GM19025 (cell line): ENCODE data around the gene ITLN2.
"Not testable (repeated sequence)": the region's sequence is repeated elsewhere in the genome, so short reads cannot be mapped to it uniquely, and the experiment has no call there.

ENCODE experiments used
- ATAC-seq: cut with Tn5 transposase; IDR thresholded peaks from one replicate; pipeline ENCODE4 v1.9.1; 2021; ENCODE audit warnings: mild to moderate bottlenecking, low read depth, moderate library complexity; ENCODE audit not compliant: unreplicated experiment

The ITLN2 gene

GRCh38 chr1:160956966-160957365, 2.4 kb upstream of the ITLN2 start:
- ATAC-seq, result no peak

- ATAC-seq, result no peak
These were observed 1.6 kb downstream of the ITLN2 start for GRCh38 chr1:160953030-160953429.

- ATAC-seq, result no peak
These were observed 2.5 kb downstream of the ITLN2 start for GRCh38 chr1:160952129-160952510.

GRCh38 chr1:160951443-160952128, 3.0 kb downstream of the ITLN2 start:
- peak; percentile 61 for ATAC-seq

GRCh38 chr1:160950657-160951056, 4.0 kb downstream of the ITLN2 start:
- no peak for ATAC-seq

- ATAC-seq, result no peak
These were observed 4.7 kb downstream of the ITLN2 start for GRCh38 chr1:160949881-160950280.

GRCh38 chr1:160949216-160949880, 5.3 kb downstream of the ITLN2 start:
- ATAC-seq, result not testable (repeated sequence)

GRCh38 chr1:160947174-160947759, 7.3 kb downstream of the ITLN2 start:
- not testable (repeated sequence) for ATAC-seq

- not testable (repeated sequence) for ATAC-seq
These were observed 8.7 kb downstream of the ITLN2 start for GRCh38 chr1:160945881-160946280.

- no peak for ATAC-seq
These were observed 9.5 kb downstream of the ITLN2 start for GRCh38 chr1:160945079-160945478.

- no peak for ATAC-seq
These were observed 11.7 kb downstream of the ITLN2 start for GRCh38 chr1:160942926-160943325.

- not testable (repeated sequence) for ATAC-seq
These were observed 17.9 kb downstream of the ITLN2 start for GRCh38 chr1:160936666-160937065.

- no peak for ATAC-seq
These were observed 18.9 kb downstream of the ITLN2 start for GRCh38 chr1:160935527-160936258.

GRCh38 chr1:160933305-160933704, 21.3 kb downstream of the ITLN2 start:
- ATAC-seq, result not testable (repeated sequence)

- no peak for ATAC-seq
These were observed 28.9 kb downstream of the ITLN2 start for GRCh38 chr1:160925652-160926244.

GRCh38 chr1:160924791-160925651, 29.6 kb downstream of the ITLN2 start:
- no peak for ATAC-seq

- no peak for ATAC-seq
These were observed 37.9 kb downstream of the ITLN2 start for GRCh38 chr1:160916666-160917065.

- not testable (repeated sequence) for ATAC-seq
These were observed 41.4 kb downstream of the ITLN2 start for GRCh38 chr1:160913229-160913628.

- no peak for ATAC-seq
These were observed 42.7 kb downstream of the ITLN2 start for GRCh38 chr1:160911925-160912324.

- no peak for ATAC-seq
These were observed 43.2 kb downstream of the ITLN2 start for GRCh38 chr1:160911441-160911840.
